Coronary artery (tissue), 2 donors: ENCODE results near the gene SLC43A1.

Source experiments
- DNase-seq: peaks from one replicate; pipeline ENCODE4 v3.0.0-alpha.2; 2017; ENCODE audit warnings: low spot score
- H3K27ac ChIP-seq, 2 donors: fragments of 200-600 bp; sonication (generic); one replicate each; pipeline ENCODE4 v1.5.1; 2016 to 2019
- H3K4me3 ChIP-seq: fragments of 200-600 bp; sonication (generic); 2 replicates; pipeline ENCODE4 v1.5.1; 2016; ENCODE audit warnings: mild to moderate bottlenecking, moderate library complexity
- CTCF ChIP-seq: fragments of 200-600 bp; sonication (generic); IDR thresholded peaks from one replicate; pipeline ENCODE4 v1.5.1; 2019; ENCODE audit warnings: antibody characterized with exemption

The SLC43A1 gene

GRCh38 chr11:57474017-57474802 lies 41.3 kb downstream of the SLC43A1 start:
- no peak for DNase-seq
- no peak overlapping the region for H3K27ac ChIP-seq

GRCh38 chr11:57473285-57473841 lies 42.1 kb downstream of the SLC43A1 start:
- H3K27ac ChIP-seq = no peak overlapping the region
- no peak for DNase-seq
- no peak for TF ChIP-seq CTCF
- H3K4me3 ChIP-seq = no peak overlapping the region

More at GRCh38 chr11:57474017-57474802, 41.3 kb downstream of the SLC43A1 start:
- no peak for TF ChIP-seq CTCF
- H3K4me3 ChIP-seq = no peak overlapping the region

GRCh38 chr11:57471496-57471895 lies 44.0 kb downstream of the SLC43A1 start:
- Histone ChIP-seq H3K4me3 (no peak overlapping the region), H3K27ac (no peak overlapping the region)
- TF ChIP-seq CTCF = no peak
- no peak for DNase-seq

- no peak overlapping the region for H3K27ac ChIP-seq
- no peak overlapping the region for H3K4me3 ChIP-seq
- no peak for TF ChIP-seq CTCF
- DNase-seq = no peak
These were observed 46.2 kb downstream of the SLC43A1 start for GRCh38 chr11:57469268-57469667.

GRCh38 chr11:57468276-57468675 lies 47.2 kb downstream of the SLC43A1 start:
- Histone ChIP-seq H3K27ac (no peak overlapping the region), H3K4me3 (no peak overlapping the region)
- TF ChIP-seq CTCF = no peak
- no peak for DNase-seq

GRCh38 chr11:57467508-57468157 lies 47.9 kb downstream of the SLC43A1 start:
- no peak for TF ChIP-seq CTCF
- H3K27ac ChIP-seq = no peak overlapping the region
- DNase-seq = no peak
- no peak overlapping the region for H3K4me3 ChIP-seq
